Endothelial cell of umbilical vein (primary cell): ENCODE data around the gene OSBPL9.

Experiments used
- CTCF ChIP-seq, 2 donors: IDR thresholded peaks; 1 replicate in 1 of 2; 2 replicates in 1 of 2; pipeline ENCODE4 v1.5.1; 2011; ENCODE audit warnings: low read length in 2 of 2, mild to moderate bottlenecking in 2 of 2, moderate library complexity in 2 of 2, control low read depth in 1 of 2, inconsistent platforms in 1 of 2, low read depth in 1 of 2; ENCODE audit not compliant: insufficient read depth in 1 of 2; ENCODE audit errors: extremely low read depth in 1 of 2
- EZH2 ChIP-seq: IDR thresholded peaks from 2 replicates; pipeline ENCODE4 v1.6.1; 2012; ENCODE audit warnings: borderline replicate concordance, low read depth, mild to moderate bottlenecking, moderate library complexity, low read length, inconsistent platforms; ENCODE audit not compliant: severe bottlenecking
- JUN ChIP-seq: IDR thresholded peaks from 2 replicates; pipeline ENCODE4 v1.6.1; 2011; ENCODE audit warnings: borderline replicate concordance, low read depth; ENCODE audit not compliant: insufficient read length, insufficient read depth
- MAX ChIP-seq: IDR thresholded peaks from 2 replicates; pipeline ENCODE4 v1.6.1; 2011; ENCODE audit not compliant: insufficient read depth, insufficient read length
- MYC ChIP-seq: IDR thresholded peaks from one replicate; pipeline ENCODE4 v1.6.1; 2011; ENCODE audit warnings: mild to moderate bottlenecking, low read depth, low read length

DNA sequence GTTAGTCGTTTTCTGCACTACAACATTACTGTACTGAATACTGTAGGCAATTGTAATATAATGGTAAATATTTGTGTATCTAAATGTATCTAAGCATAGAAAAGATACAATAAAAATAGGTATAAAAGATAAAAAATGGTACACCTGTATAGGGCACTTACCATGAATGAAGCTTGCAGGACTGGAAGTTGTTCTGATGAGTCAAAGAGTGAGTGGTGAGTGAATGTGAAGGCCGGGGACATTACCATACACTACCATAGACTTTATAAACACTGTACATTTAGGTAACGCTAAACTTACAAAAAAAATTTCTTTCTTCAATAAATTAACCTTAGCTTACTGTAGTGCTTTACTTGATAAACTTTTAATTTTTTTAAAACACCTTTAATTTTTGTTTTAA, 13.5 kb downstream of the OSBPL9 start:
- no peak for TF ChIP-seq EZH2
- no peak for TF ChIP-seq CTCF (IDR thresholded peaks at IDR 0.05; ENCODE audit: extremely low read depth in 1 of 2, insufficient read depth in 1 of 2, low read depth in 1 of 2, low read length in 2 of 2)
- TF ChIP-seq JUN, result no peak
- no peak for TF ChIP-seq MAX
- no peak for TF ChIP-seq MYC
